ENCODE data around the gene ASB5.
"Not testable (repeated sequence)": the region's sequence is repeated elsewhere in the genome, so short reads cannot be mapped to it uniquely, and the experiment has no call there.

Gene ASB5

GRCh38 chr4:176268963-176269362 lies at the start of gene ASB5:
Gene ASB5, minus strand, starts transcription at chr4:176269222. Its CDS starts 114 bp downstream, at chr4:176269108.
- in situ Hi-C loops (cut with HindIII; ENCODE audit: low sequenced_read_pairs), result no loop called here

GRCh38 chr4:176313596-176314336 lies 44.7 kb upstream of the ASB5 start:
- in situ Hi-C loops (cut with HindIII; ENCODE audit: low sequenced_read_pairs), result no loop called here

- in situ Hi-C loops (cut with HindIII; ENCODE audit: low sequenced_read_pairs), result no loop called here
Measured at GRCh38 chr4:176309772-176310171, 40.8 kb upstream of the ASB5 start.

- in situ Hi-C loops (cut with HindIII; ENCODE audit: low sequenced_read_pairs), result no loop called here
Measured at GRCh38 chr4:176309046-176309445, 40.0 kb upstream of the ASB5 start.

- in situ Hi-C loops (cut with HindIII; ENCODE audit: low sequenced_read_pairs), result no loop called here
Measured at GRCh38 chr4:176308441-176308840, 39.4 kb upstream of the ASB5 start.

- in situ Hi-C loops (cut with HindIII; ENCODE audit: low sequenced_read_pairs), result no loop called here
Measured at GRCh38 chr4:176307666-176307930, 38.6 kb upstream of the ASB5 start.

GRCh38 chr4:176306837-176307665 lies 38.0 kb upstream of the ASB5 start:
- in situ Hi-C loops (cut with HindIII; ENCODE audit: low sequenced_read_pairs), result no loop called here

- in situ Hi-C loops (cut with HindIII; ENCODE audit: low sequenced_read_pairs), result no loop called here
Measured at GRCh38 chr4:176303938-176304337, 34.9 kb upstream of the ASB5 start.

- in situ Hi-C loops (cut with HindIII; ENCODE audit: low sequenced_read_pairs), result no loop called here
Measured at GRCh38 chr4:176302283-176303275, 33.6 kb upstream of the ASB5 start.

- in situ Hi-C loops (cut with HindIII; ENCODE audit: low sequenced_read_pairs), result no loop called here
Measured at GRCh38 chr4:176300565-176300964, 31.5 kb upstream of the ASB5 start.

GRCh38 chr4:176300036-176300435 lies 31.0 kb upstream of the ASB5 start:
- in situ Hi-C loops (cut with HindIII; ENCODE audit: low sequenced_read_pairs), result no loop called here

- in situ Hi-C loops (cut with HindIII; ENCODE audit: low sequenced_read_pairs), result no loop called here
Measured at GRCh38 chr4:176298664-176299063, 29.6 kb upstream of the ASB5 start.

GRCh38 chr4:176295907-176296306 lies 26.9 kb upstream of the ASB5 start:
- in situ Hi-C loops (cut with HindIII; ENCODE audit: low sequenced_read_pairs), result not testable (repeated sequence)

- in situ Hi-C loops (cut with HindIII; ENCODE audit: low sequenced_read_pairs), result no loop called here
Measured at GRCh38 chr4:176293660-176294059, 24.6 kb upstream of the ASB5 start.

GRCh38 chr4:176292920-176293319 lies 23.9 kb upstream of the ASB5 start:
- in situ Hi-C loops (cut with HindIII; ENCODE audit: low sequenced_read_pairs), result no loop called here

- in situ Hi-C loops (cut with HindIII; ENCODE audit: low sequenced_read_pairs), result no loop called here
Measured at GRCh38 chr4:176291748-176292147, 22.7 kb upstream of the ASB5 start.

- in situ Hi-C loops (cut with HindIII; ENCODE audit: low sequenced_read_pairs), result no loop called here
Measured at GRCh38 chr4:176290520-176290919, 21.5 kb upstream of the ASB5 start.

- in situ Hi-C loops (cut with HindIII; ENCODE audit: low sequenced_read_pairs), result no loop called here
Measured at GRCh38 chr4:176289561-176289960, 20.5 kb upstream of the ASB5 start.

GRCh38 chr4:176288020-176288419 lies 19.0 kb upstream of the ASB5 start:
- in situ Hi-C loops (cut with HindIII; ENCODE audit: low sequenced_read_pairs), result no loop called here

- in situ Hi-C loops (cut with HindIII; ENCODE audit: low sequenced_read_pairs), result no loop called here
Measured at GRCh38 chr4:176287546-176287945, 18.5 kb upstream of the ASB5 start.

- in situ Hi-C loops (cut with HindIII; ENCODE audit: low sequenced_read_pairs), result no loop called here
Measured at GRCh38 chr4:176286728-176287127, 17.7 kb upstream of the ASB5 start.

All from endothelial cell of hepatic sinusoid (primary cell).